Thyroid gland (tissue), 4 donors: ENCODE data around the gene KIAA0930. TPM values are rescaled to one million over a fixed set of nuclear protein-coding genes. Genes with fewer than 3 reads are reported as not detected.

Source experiments
- DNase-seq, 2 donors: peaks; one replicate each; pipeline ENCODE4 v3.0.0-alpha.2; 2019
- H3K27ac ChIP-seq, 3 donors: fragments of 200-600 bp; sonication (generic); 1 replicate in 2 of 3; 2 replicates in 1 of 3; pipeline ENCODE4 v1.5.1; 2016 to 2019; ENCODE audit warnings: mild to moderate bottlenecking in 1 of 3, moderate library complexity in 1 of 3
- H3K27me3 ChIP-seq: fragments of 200-600 bp; sonication (generic); one replicate; pipeline ENCODE4 v1.5.1; 2019
- H3K36me3 ChIP-seq, 2 donors: fragments of 200-600 bp; sonication (generic); one replicate each; pipeline ENCODE4 v1.5.1; 2016 to 2019
- H3K4me1 ChIP-seq, 2 donors: fragments of 200-600 bp; sonication (generic); one replicate each; pipeline ENCODE4 v1.5.1; 2017 to 2019
- H3K4me3 ChIP-seq, 3 donors: fragments of 200-600 bp; sonication (generic); replicated peaks in 1 of 3; 1 replicate in 2 of 3; 2 replicates in 1 of 3; pipeline ENCODE4 v1.5.1; 2016; ENCODE audit warnings: mild to moderate bottlenecking in 1 of 3
- H3K9me3 ChIP-seq: fragments of 200-600 bp; sonication (generic); one replicate; pipeline ENCODE4 v1.5.1; 2017
- CTCF ChIP-seq, 6 experiments: fragments of 200-600 bp in 3 of 6; fragments of 450-650 bp in 3 of 6; sonication (generic) in 3 of 6; IDR thresholded peaks; one replicate each; pipeline ENCODE4 v1.5.1; 2016 to 2019; ENCODE audit warnings: antibody characterized with exemption in 6 of 6, mild to moderate bottlenecking in 2 of 6, inconsistent platforms in 1 of 6, moderate library complexity in 1 of 6
- POLR2A ChIP-seq, 2 donors: fragments of 450-650 bp; IDR thresholded peaks; one replicate each; pipeline ENCODE4 v1.6.1; 2017; ENCODE audit warnings: antibody characterized with exemption in 2 of 2, mild to moderate bottlenecking in 2 of 2, moderate library complexity in 1 of 2
- WGBS, 2 donors: methylation state at CpG; one replicate each; pipeline ENCODE4 v1.1.5; 2017; 5-methylcytosine and 5-hydroxymethylcytosine counted together
- intact Hi-C: fragments of 100-400 bp; cut with DNase I; formaldehyde crosslinking; loops from one replicate; pipeline ENCODE4 v1.15.1; 2023
- total RNA-seq, 4 donors: library from RNA; depleted of rRNA; stranded (reverse); fragments of >200 nt; gene quantifications; one replicate each; pipeline ENCODE4 v1.2.3, GENCODE V29; 2016

The KIAA0930 gene
- total RNA-seq, 4 donors from 2014 or later = 21.0 to 42.7 (median 25.0) TPM

GRCh38 chr22:45201678-45202332, 38.9 kb downstream of the KIAA0930 start:
- DNase-seq = no peak
- no peak overlapping the region for H3K27ac ChIP-seq
- peaks cover 9 to 13% of the 10 kb centered on the region in 2 donors for H3K36me3 ChIP-seq
- TF ChIP-seq POLR2A (IDR thresholded peaks at IDR 0.05) = no peak
- intact Hi-C loops = no loop called here
- H3K27me3 ChIP-seq = no peaks in the 10 kb centered on the region
- 74 to 85% methylated on average over 9 of the region's 9 CpGs for WGBS, 2 donors
- no peak overlapping the region for H3K4me3 ChIP-seq
- no peaks in the 10 kb centered on the region for H3K9me3 ChIP-seq
- H3K4me1 ChIP-seq = peaks cover 0 to 5% of the 10 kb centered on the region in 2 donors

GRCh38 chr22:45200860-45201511, 39.7 kb downstream of the KIAA0930 start:
- H3K27ac ChIP-seq = no peak overlapping the region
- no peak overlapping the region for H3K4me3 ChIP-seq
- TF ChIP-seq CTCF (IDR thresholded peaks at IDR 0.05) (no peak), POLR2A (IDR thresholded peaks at IDR 0.05) (no peak)
- peaks cover 9 to 13% of the 10 kb centered on the region in 2 donors for H3K36me3 ChIP-seq
- peaks cover 0 to 5% of the 10 kb centered on the region in 2 donors for H3K4me1 ChIP-seq
- no peak for DNase-seq
- intact Hi-C loops = no loop called here
- H3K27me3 ChIP-seq = no peaks in the 10 kb centered on the region
- WGBS, 2 donors = 91 to 92% methylated on average over 18 of the region's 18 CpGs
- H3K9me3 ChIP-seq = no peaks in the 10 kb centered on the region

- DNase-seq = no peak
- H3K36me3 ChIP-seq = peaks cover 9 to 13% of the 10 kb centered on the region in 2 donors
These were observed 40.5 kb downstream of the KIAA0930 start for GRCh38 chr22:45200230-45200629.

GRCh38 chr22:45199723-45200122, 41.0 kb downstream of the KIAA0930 start:
- H3K4me1 ChIP-seq = peaks cover 0 to 5% of the 10 kb centered on the region in 2 donors
- H3K27ac ChIP-seq = no peak overlapping the region
- H3K27me3 ChIP-seq = no peaks in the 10 kb centered on the region
- no peak overlapping the region for H3K4me3 ChIP-seq
- intact Hi-C loops = no loop called here
- WGBS, 2 donors = 93 to 94% methylated on average over 15 to 16 of the region's 16 CpGs
- TF ChIP-seq CTCF (IDR thresholded peaks at IDR 0.05) = no peak
- no peak for TF ChIP-seq POLR2A (IDR thresholded peaks at IDR 0.05)
- DNase-seq = no peak
- H3K36me3 ChIP-seq = peaks cover 9 to 13% of the 10 kb centered on the region in 2 donors
- no peaks in the 10 kb centered on the region for H3K9me3 ChIP-seq

More at GRCh38 chr22:45200230-45200629, 40.5 kb downstream of the KIAA0930 start:
- Histone ChIP-seq H3K4me1 (peaks cover 0 to 5% of the 10 kb centered on the region in 2 donors), H3K4me3 (no peak overlapping the region), H3K27me3 (no peaks in the 10 kb centered on the region), H3K9me3 (no peaks in the 10 kb centered on the region), H3K27ac (no peak overlapping the region)
- no peak for TF ChIP-seq CTCF (IDR thresholded peaks at IDR 0.05)
- 83 to 91% methylated on average over 9 of the region's 9 CpGs for WGBS, 2 donors
- intact Hi-C loops = no loop called here

GRCh38 chr22:45198463-45198795, 42.3 kb downstream of the KIAA0930 start:
- intact Hi-C loops = no loop called here
- no peak for TF ChIP-seq CTCF (IDR thresholded peaks at IDR 0.05)
- Histone ChIP-seq H3K27me3 (no peaks in the 10 kb centered on the region), H3K9me3 (no peaks in the 10 kb centered on the region), H3K36me3 (peaks cover 9 to 13% of the 10 kb centered on the region in 2 donors), H3K4me1 (peaks cover 0 to 5% of the 10 kb centered on the region in 2 donors), H3K4me3 (no peak overlapping the region), H3K27ac (no peak overlapping the region)
- DNase-seq = no peak
- 75 to 77% methylated on average over 9 of the region's 9 CpGs for WGBS, 2 donors
